Esophagus squamous epithelium (tissue), 5 donors: ENCODE results near the gene RBM17. TPM values are rescaled to one million over a fixed set of nuclear protein-coding genes. Genes with fewer than 3 reads are reported as not detected.

ENCODE experiments used
- DNase-seq: peaks from one replicate; lab custom pipeline; 2025; lab: John Stamatoyannopoulos, UW
- H3K27ac ChIP-seq, 4 donors: fragments of 200-600 bp; sonication (generic); one replicate each; pipeline ENCODE4 v1.5.1; 2016 to 2019; ENCODE audit warnings: mild to moderate bottlenecking in 1 of 4
- H3K27me3 ChIP-seq, 4 donors: fragments of 200-600 bp; sonication (generic); 1 replicate in 3 of 4; 2 replicates in 1 of 4; pipeline versions ENCODE4 v1.5.1 to v1.6.0; 2017 to 2021; ENCODE audit warnings: antibody characterized with exemption in 1 of 4
- H3K36me3 ChIP-seq, 3 donors: fragments of 200-600 bp; sonication (generic); one replicate each; pipeline ENCODE4 v1.5.1; 2016 to 2019
- H3K4me1 ChIP-seq, 3 donors: fragments of 200-600 bp; sonication (generic); one replicate each; pipeline ENCODE4 v1.5.1; 2017 to 2019
- H3K4me3 ChIP-seq, 4 donors: fragments of 200-600 bp; sonication (generic); 1 replicate in 3 of 4; 2 replicates in 1 of 4; pipeline ENCODE4 v1.5.1; 2016 to 2019; ENCODE audit warnings: mild to moderate bottlenecking in 2 of 4, moderate library complexity in 1 of 4
- H3K9me3 ChIP-seq, 3 donors: fragments of 200-600 bp; sonication (generic); one replicate each; pipeline ENCODE4 v1.5.1; 2016 to 2019
- CTCF ChIP-seq, 6 experiments: fragments of 450-650 bp in 4 of 6; fragments of 200-600 bp in 2 of 6; sonication (generic) in 2 of 6; IDR thresholded peaks; one replicate each; pipeline ENCODE4 v1.5.1; 2016 to 2019; ENCODE audit warnings: antibody characterized with exemption in 6 of 6, mild to moderate bottlenecking in 4 of 6, moderate library complexity in 4 of 6
- POLR2A ChIP-seq, 4 donors: fragments of 450-650 bp; IDR thresholded peaks; one replicate each; pipeline ENCODE4 v1.6.1; 2017; ENCODE audit warnings: antibody characterized with exemption in 4 of 4, mild to moderate bottlenecking in 4 of 4, moderate library complexity in 3 of 4
- WGBS, 2 donors: methylation state at CpG; one replicate each; pipeline ENCODE4 v1.1.5; 2018; 5-methylcytosine and 5-hydroxymethylcytosine counted together
- intact Hi-C: fragments of 100-400 bp; cut with DNase I; formaldehyde crosslinking; loops from one replicate; pipeline ENCODE4 v1.15.0; 2022
- total RNA-seq, 4 donors: library from RNA; depleted of rRNA; stranded (reverse); fragments of >200 nt; gene quantifications; one replicate each; pipeline ENCODE4 v1.1.0, GENCODE V29; 2016
- donor health status: DM: yes; HTN: yes; CAD: no.

The RBM17 gene
- total RNA-seq, 4 donors from 2014 or later, result 35.7 to 61.8 (median 39.4) TPM

- no peaks in the 10 kb centered on the region for H3K36me3 ChIP-seq
- H3K27me3 ChIP-seq, result peaks cover 0 to 19% (median 0%) of the 10 kb centered on the region in 4 donors
- no peak for TF ChIP-seq POLR2A (IDR thresholded peaks at IDR 0.05)
- TF ChIP-seq CTCF (IDR thresholded peaks at IDR 0.05), result no peak
- no peak for DNase-seq
- H3K9me3 ChIP-seq, result no peaks in the 10 kb centered on the region
- 1 to 8% methylated on average over 5 to 17 of the region's 76 CpGs for WGBS, 2 donors
- H3K27ac ChIP-seq, result peak overlapping the region; percentile 89 to 91 (median 90)
- peaks cover 4 to 57% (median 9%) of the 10 kb centered on the region in 3 donors for H3K4me1 ChIP-seq
- intact Hi-C loops, result no loop called here
- H3K4me3 ChIP-seq, result peak overlapping the region; percentile 75 to 95 (median 94)
Observed at GRCh38 chr10:6145166-6145987, 56.5 kb downstream of the RBM17 start.

- Histone ChIP-seq H3K9me3 (no peaks in the 10 kb centered on the region), H3K36me3 (no peaks in the 10 kb centered on the region), H3K4me1 (peaks cover 8 to 59% (median 9%) of the 10 kb centered on the region in 3 donors), H3K27ac (peak overlapping the region; percentile 89 to 91 (median 90)), H3K4me3 (peak overlapping the region; percentile 75 to 95 (median 94)), H3K27me3 (peaks cover 0 to 13% (median 0%) of the 10 kb centered on the region in 4 donors)
- no peak for DNase-seq
- no peak for TF ChIP-seq POLR2A (IDR thresholded peaks at IDR 0.05)
- no peak for TF ChIP-seq CTCF (IDR thresholded peaks at IDR 0.05)
- 55 to 60% methylated on average over 14 to 22 of the region's 22 CpGs for WGBS, 2 donors
- intact Hi-C loops, result no loop called here
Observed at GRCh38 chr10:6146013-6146785, 57.4 kb downstream of the RBM17 start.

GRCh38 chr10:6146921-6147320 lies 58.1 kb downstream of the RBM17 start:
- Histone ChIP-seq H3K4me3 (peak overlapping the region in 1 of 4 donors; percentile 93), H3K27me3 (peaks cover 0 to 13% (median 0%) of the 10 kb centered on the region in 4 donors), H3K27ac (peak overlapping the region in 2 of 4 donors; percentile 25 to 90), H3K9me3 (no peaks in the 10 kb centered on the region), H3K36me3 (no peaks in the 10 kb centered on the region), H3K4me1 (peaks cover 9 to 60% (median 10%) of the 10 kb centered on the region in 3 donors)
- 64 to 81% methylated on average over 4 to 5 of the region's 11 CpGs for WGBS, 2 donors
- TF ChIP-seq POLR2A (IDR thresholded peaks at IDR 0.05), result no peak
- no peak for TF ChIP-seq CTCF (IDR thresholded peaks at IDR 0.05)
- no peak for DNase-seq
- intact Hi-C loops, result no loop called here

GRCh38 chr10:6148251-6148701 lies 59.4 kb downstream of the RBM17 start:
- Histone ChIP-seq H3K4me3 (no peak overlapping the region), H3K27me3 (peaks cover 0 to under 1% (median 0%) of the 10 kb centered on the region in 4 donors), H3K36me3 (no peaks in the 10 kb centered on the region), H3K27ac (peak overlapping the region in 1 of 4 donors; percentile 17), H3K9me3 (no peaks in the 10 kb centered on the region), H3K4me1 (peaks cover 9 to 65% (median 10%) of the 10 kb centered on the region in 3 donors)
- DNase-seq, result no peak
- 67 to 84% methylated on average over 5 to 6 of the region's 7 CpGs for WGBS, 2 donors
- intact Hi-C loops, result no loop called here
- peak in 1 of 4 donors; percentile 19 for TF ChIP-seq POLR2A (IDR thresholded peaks at IDR 0.05)
- no peak for TF ChIP-seq CTCF (IDR thresholded peaks at IDR 0.05)
